K562 (cell line): ENCODE measurements around the gene AGPAT3. TPM values are rescaled to one million over a fixed set of nuclear protein-coding genes. Genes with fewer than 3 reads are reported as not detected.
A peak's percentile ranks its signal among the peaks of the same experiment; 100 is the strongest.

Experiments
- ATAC-seq: fragments of 200-7000 bp; cut with Tn5 transposase; 3 replicates; pipeline ENCODE4 v1.9.1; 2020; ENCODE audit warnings: moderate library complexity
- BruUV-seq: library from RNA; stranded (reverse); fragments of 400-500 nt; replicated peaks from 2 replicates; lab custom pipeline; 2021; lab: Mats Ljungman, UMichigan
- CTCF ChIA-PET: fragments of 300-600 bp; formaldehyde crosslinking; extraction: SDS; loops from one replicate; lab custom pipeline; 2021; ENCODE audit warnings: low intra/inter-chr PET ratio; lab: Yijun Ruan, JAX
- POLR2A ChIA-PET: fragments of 300-600, 350-650 bp; sonication (Branson Sonifier 250); formaldehyde crosslinking; extraction: SDS; loops from one replicate; lab custom pipeline; 2021; ENCODE audit warnings: antibody characterized with exemption, inconsistent platforms; lab: Yijun Ruan, JAX
- DNase-seq, 4 experiments: peaks; one replicate each; pipeline versions ENCODE4 v3.0.0 to v3.0.0-alpha.2; 2011 to 2018; ENCODE audit warnings: low spot score in 3 of 4, mixed read lengths in 3 of 4; ENCODE audit errors: extremely low read depth in 1 of 4
- FAIRE-seq: peaks from 2 replicates; lab custom pipeline; 2011; peaks lifted over from hg19 to GRCh38; lab: Jason Lieb, UNC
- H2AFZ ChIP-seq: 2 replicates; pipeline ENCODE4 v1.6.0; 2011; ENCODE audit warnings: low read depth, low read length, control low read depth, inconsistent platforms
- H3K27ac ChIP-seq: fragments of 200-600 bp; 3 replicates; pipeline ENCODE4 v1.8.0; 2011; ENCODE audit warnings: low read depth, mild to moderate bottlenecking, control low read depth, inconsistent platforms, low read length, moderate library complexity, mixed read lengths; ENCODE audit errors: extremely low read depth
- H3K27me3 ChIP-seq, 2 experiments: fragments of 300-600 bp in 1 of 2; 2 replicates in 1 of 2; 3 replicates in 1 of 2; pipeline versions ENCODE4 v1.6.0 to v1.8.0; 2011; ENCODE audit warnings: inconsistent platforms in 2 of 2, low read length in 2 of 2, mild to moderate bottlenecking in 1 of 2, mixed read lengths in 1 of 2, moderate library complexity in 1 of 2; ENCODE audit not compliant: control insufficient read depth in 2 of 2, insufficient read depth in 2 of 2
- H3K36me3 ChIP-seq: fragments of 300-600 bp; 3 replicates; pipeline ENCODE4 v1.8.0; 2011; ENCODE audit warnings: mild to moderate bottlenecking, low read length, inconsistent platforms; ENCODE audit not compliant: control insufficient read depth, insufficient read depth
- H3K4me1 ChIP-seq, 2 experiments: fragments of 200-600 bp in 1 of 2; replicated peaks in 1 of 2; 2 replicates in 1 of 2; 3 replicates in 1 of 2; pipeline versions ENCODE4 v1.5.1 to v1.8.0; 2011; ENCODE audit warnings: inconsistent platforms in 2 of 2, low read length in 2 of 2, mild to moderate bottlenecking in 1 of 2, mixed read lengths in 1 of 2, moderate library complexity in 1 of 2; ENCODE audit not compliant: control insufficient read depth in 2 of 2, insufficient read depth in 2 of 2
- H3K4me2 ChIP-seq: 2 replicates; pipeline ENCODE4 v1.6.1; 2011; ENCODE audit warnings: low read length, control low read depth, inconsistent platforms, mixed read lengths; ENCODE audit not compliant: insufficient read depth
- H3K4me3 ChIP-seq: fragments of 200-600 bp; sonication (generic), shearing (Covaris generic); 2 replicates; pipeline ENCODE4 v1.5.1; 2016; ENCODE audit warnings: control low read depth, inconsistent platforms
- H3K79me2 ChIP-seq: fragments of 200-600 bp; 3 replicates; pipeline ENCODE4 v1.8.0; 2011; ENCODE audit warnings: low read length, inconsistent platforms; ENCODE audit not compliant: control insufficient read depth, insufficient read depth
- H3K9ac ChIP-seq, 2 experiments: 2 replicates each; pipeline versions ENCODE4 v1.6.0 to v1.6.1; 2011; ENCODE audit warnings: low read depth in 2 of 2, low read length in 2 of 2, control low read depth in 1 of 2, inconsistent platforms in 1 of 2, mild to moderate bottlenecking in 1 of 2, mixed read lengths in 1 of 2; ENCODE audit not compliant: insufficient read depth in 1 of 2
- H3K9me1 ChIP-seq: one replicate; pipeline ENCODE4 v1.6.0; 2011; ENCODE audit warnings: inconsistent platforms, mild to moderate bottlenecking, low read length, moderate library complexity; ENCODE audit not compliant: control insufficient read depth, insufficient read depth
- H3K9me3 ChIP-seq: replicated peaks from 2 replicates; pipeline ENCODE4 v1.5.1; 2011; ENCODE audit warnings: low read depth, low read length, inconsistent platforms; ENCODE audit not compliant: control insufficient read depth, insufficient read depth
- H4K20me1 ChIP-seq: replicated peaks from 2 replicates; pipeline ENCODE4 v1.6.1; 2011; ENCODE audit warnings: low read length, inconsistent platforms, mixed read lengths; ENCODE audit not compliant: control insufficient read depth, insufficient read depth
- CREB1 ChIP-seq, 2 experiments: sonication (generic) in 1 of 2; formaldehyde crosslinking in 1 of 2; IDR thresholded peaks; 2 replicates each; pipeline versions ENCODE4 v1.6.1 to v1.8.0; 2012 to 2022; ENCODE audit warnings: inconsistent platforms in 1 of 2, mild to moderate bottlenecking in 1 of 2, missing genetic modification reagents in 1 of 2, moderate library complexity in 1 of 2
- FOXJ3 ChIP-seq: sonication (generic); formaldehyde crosslinking; IDR thresholded peaks from 2 replicates; pipeline ENCODE4 v1.4.0; 2020; ENCODE audit warnings: mild to moderate bottlenecking, missing genetic modification reagents
- MAX ChIP-seq: sonication (generic); formaldehyde crosslinking; IDR thresholded peaks from 2 replicates; pipeline ENCODE4 v1.9.0; 2022; ENCODE audit warnings: mild to moderate bottlenecking, missing genetic modification reagents
- ZFP36 ChIP-seq: fragments of 150-350 bp; IDR thresholded peaks from 2 replicates; pipeline ENCODE4 v1.6.1; 2018; ENCODE audit warnings: low read length, low read depth; ENCODE audit not compliant: partially characterized antibody
- WGBS: fragments of 100-300 bp; shearing (Covaris generic); methylation state at CpG from one replicate; pipeline ENCODE4 v1.1.6; 2016; ENCODE audit warnings: low coverage, mixed read lengths; ENCODE audit not compliant: insufficient coverage; ENCODE audit errors: missing lambda C conversion rate; 5-methylcytosine and 5-hydroxymethylcytosine counted together
- in situ Hi-C: fragments of 300-500 bp; cut with MboI; formaldehyde crosslinking; loops from 4 replicates; pipeline ENCODE4 v1.15.0; 2018; ENCODE audit warnings: inconsistent platforms, mixed read lengths
- intact Hi-C: fragments of 100-400 bp; cut with micrococcal nuclease; formaldehyde crosslinking; loops from 2 replicates; pipeline ENCODE4 v1.14.2; 2022
- polyA plus RNA-seq, 8 experiments: library from polyadenylated mRNA; depleted of rRNA in 4 of 8; stranded (reverse) in 5 of 8; unstranded in 3 of 8; fragments of >200 nt; fragmentation: Nextera tagmentation in 2 of 8; fragmentation: Illumina TruSeq in 1 of 8; extraction: Ambion mirVana in 2 of 8; extraction: Trizol in 1 of 8; gene quantifications; 2 replicates each; pipeline versions ENCODE4 v1.2.1 to v1.2.3, GENCODE V29; 2011 to 2014; ENCODE audit warnings: inconsistent platforms in 1 of 8, missing spikeins in 1 of 8
- total RNA-seq, 7 experiments: library from RNA; depleted of rRNA in 6 of 7; stranded (reverse); fragments of >200 nt in 6 of 7; fragmentation: Illumina TruSeq in 2 of 7; extraction: Trizol in 2 of 7; gene quantifications; 2 replicates each; pipeline versions ENCODE4 v1.2.1 to v1.2.3, GENCODE V29; 2011 to 2021; ENCODE audit warnings: low replicate concordance in 1 of 7

The AGPAT3 gene
- total and polyA plus RNA-seq, 9 of the 15 experiments (the other 6 are each of a cell fraction or from before 2014, with no cell fraction given) = 1.5 to 88.4 (median 35.7) TPM

DNA sequence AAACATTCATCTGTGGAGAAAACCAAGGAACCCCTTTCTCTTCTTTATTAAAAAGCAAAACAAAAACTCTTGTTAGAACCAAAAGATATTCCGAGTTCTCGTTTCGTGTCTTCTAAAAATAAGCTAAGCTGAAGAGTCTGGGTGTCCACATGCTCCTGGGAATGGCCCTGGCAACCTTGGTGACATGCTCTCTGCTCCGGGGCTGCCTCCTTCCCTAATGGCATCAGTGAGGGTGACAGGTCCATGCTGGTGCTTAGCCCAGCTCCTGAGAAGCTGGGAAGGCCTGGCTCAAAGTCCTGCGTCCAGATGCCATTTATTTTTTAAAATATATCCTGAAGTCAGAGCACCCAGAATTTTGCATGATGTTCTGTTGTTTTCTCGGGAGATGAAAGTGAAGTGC lies 122.5 kb downstream of the AGPAT3 start:
- Histone ChIP-seq H3K27me3 (peaks cover under 1 to 15% of the 10 kb centered on the region in 2 experiments; a peak in 3 of 5 replicates), H3K4me2 (no peak overlapping the region), H4K20me1 (no peaks in the 10 kb centered on the region; the same call in 1 of the 2 replicates), H3K27ac (no peak overlapping the region), H2AFZ (no peak overlapping the region), H3K4me1 (peaks cover 0 to 51% of the 10 kb centered on the region in 2 experiments; a peak in 3 of 5 replicates), H3K79me2 (no peaks in the 10 kb centered on the region), H3K9me1 (no peaks in the 10 kb centered on the region), H3K9me3 (no peaks in the 10 kb centered on the region), H3K36me3 (peaks cover 4% of the 10 kb centered on the region; the same call in 1 of the 3 replicates), H3K4me3 (no peak overlapping the region), H3K9ac (no peak overlapping the region)
- TF ChIP-seq ZFP36 (no peak), CREB1 (IDR thresholded peaks at IDR 0.05) (no peak), CREB1 (CRISPR knock-in tag; IDR thresholded peaks at IDR 0.05) (no peak)
- in situ Hi-C loops (no loop called here), intact Hi-C loops (no loop called here)
- BruUV-seq = no TSS peak
- 28% methylated on average over 6 of the region's 6 CpGs for WGBS
- ATAC-seq (no peak), FAIRE-seq (peak; percentile 52), DNase-seq (no peak)
- ChIA-PET POLR2A (interaction anchor here (1.2 kb wide), 1 partner anchor 268 kb away, joined by 4 read pairs; no protein-coding TSS in a partner anchor), CTCF (no interaction called here)

DNA sequence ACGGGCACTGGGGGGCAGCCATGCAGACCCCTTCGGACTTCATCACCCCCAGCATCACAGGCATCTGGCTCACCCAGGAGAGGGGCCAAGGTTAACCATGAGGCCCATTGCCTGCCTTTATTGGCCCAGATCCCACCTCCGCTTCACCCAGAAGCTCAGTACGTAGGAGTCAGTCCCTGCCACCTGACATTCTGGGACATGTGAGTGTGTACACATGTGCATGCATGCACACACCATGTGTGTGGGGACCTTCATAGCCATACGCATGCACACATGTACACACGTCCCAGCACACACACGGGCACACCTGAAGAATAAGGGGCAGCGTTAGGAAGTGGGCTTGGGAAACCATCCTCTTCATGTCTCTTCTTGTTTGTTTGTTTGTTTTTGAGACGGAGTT lies 123.0 kb downstream of the AGPAT3 start:
- ChIA-PET POLR2A (interaction anchor here (0.5 to 1.2 kb wide), 5 partner anchors 13 to 268 kb away, joined by 3 to 5 read pairs (median 3); no protein-coding TSS in a partner anchor), CTCF (no interaction called here)
- FAIRE-seq (no peak), ATAC-seq (no peak), DNase-seq (no peak)
- no TSS peak for BruUV-seq
- Histone ChIP-seq H3K4me1 (peaks cover 0 to 48% of the 10 kb centered on the region in 2 experiments; a peak in 3 of 5 replicates), H2AFZ (no peak overlapping the region), H3K27ac (no peak overlapping the region), H3K9me1 (no peaks in the 10 kb centered on the region), H3K4me2 (no peak overlapping the region), H3K79me2 (no peaks in the 10 kb centered on the region), H4K20me1 (no peaks in the 10 kb centered on the region; the same call in 1 of the 2 replicates), H3K9me3 (no peaks in the 10 kb centered on the region), H3K36me3 (no peaks in the 10 kb centered on the region), H3K4me3 (no peak overlapping the region), H3K9ac (no peak overlapping the region), H3K27me3 (peaks cover 3 to 16% of the 10 kb centered on the region in 2 experiments; a peak in 3 of 5 replicates)
- in situ Hi-C loops (no loop called here), intact Hi-C loops (no loop called here)
- WGBS = 51% methylated on average over 9 of the region's 9 CpGs
- TF ChIP-seq FOXJ3 (CRISPR knock-in tag) (no peak), MAX (peak; percentile 23; the same call in 1 of the 2 replicates)
